Testis (tissue), 3 donors: ENCODE data around the gene NEU2. TPM values are rescaled to one million over a fixed set of nuclear protein-coding genes. Genes with fewer than 3 reads are reported as not detected.
A peak's percentile ranks its signal among the peaks of the same experiment; 100 is the strongest.

Experiments
- DNase-seq: peaks from one replicate; pipeline ENCODE4 v3.0.0-alpha.2; 2019
- H3K27ac ChIP-seq, 2 donors: fragments of 200-600 bp; sonication (generic); one replicate each; pipeline ENCODE4 v1.5.1; 2019
- H3K27me3 ChIP-seq: fragments of 200-600 bp; sonication (generic); one replicate; pipeline ENCODE4 v1.5.1; 2019
- H3K36me3 ChIP-seq: fragments of 200-600 bp; sonication (generic); one replicate; pipeline ENCODE4 v1.5.1; 2017; ENCODE audit warnings: low read depth; ENCODE audit errors: missing control alignments
- H3K4me1 ChIP-seq: fragments of 200-600 bp; sonication (generic); one replicate; pipeline ENCODE4 v1.5.1; 2019
- H3K4me3 ChIP-seq, 2 donors: fragments of 200-600 bp; sonication (generic); one replicate each; pipeline ENCODE4 v1.5.1; 2017 to 2019
- H3K9me3 ChIP-seq: fragments of 200-600 bp; sonication (generic); one replicate; pipeline ENCODE4 v1.5.1; 2017
- CTCF ChIP-seq, 3 experiments: fragments of 450-650 bp in 2 of 3; fragments of 200-600 bp in 1 of 3; sonication (generic) in 1 of 3; IDR thresholded peaks; one replicate each; pipeline ENCODE4 v1.5.1; 2016 to 2019; ENCODE audit warnings: antibody characterized with exemption in 3 of 3, mild to moderate bottlenecking in 2 of 3, moderate library complexity in 1 of 3
- POLR2A ChIP-seq: fragments of 450-650 bp; IDR thresholded peaks from one replicate; pipeline ENCODE4 v1.6.1; 2017; ENCODE audit warnings: antibody characterized with exemption, mild to moderate bottlenecking, moderate library complexity
- WGBS, 2 donors: methylation state at CpG; one replicate each; pipeline ENCODE4 v1.1.5; 2018; 5-methylcytosine and 5-hydroxymethylcytosine counted together
- intact Hi-C: fragments of 100-400 bp; cut with DNase I; formaldehyde crosslinking; loops from one replicate; pipeline ENCODE4 v1.15.1; 2023; ENCODE audit warnings: low total_unique reads
- polyA plus RNA-seq: library from polyadenylated mRNA; stranded (reverse); fragments of 350-450 nt; fragmentation: Illumina TruSeq; extraction: RNeasy Lipid Tissue Mini Kit (QIAGEN cat#74804); gene quantifications from one replicate; pipeline ENCODE4 v1.2.3, GENCODE V29; 2014; ENCODE audit warnings: low read depth, low replicate concordance; ENCODE audit not compliant: insufficient read depth
- total RNA-seq, 2 donors: library from RNA; depleted of rRNA; stranded (reverse); fragments of >200 nt; gene quantifications; one replicate each; pipeline ENCODE4 v1.2.3, GENCODE V29; 2016

NEU2 gene
- total and polyA plus RNA-seq, 3 donors from 2014 or later, result not detected

- WGBS, 2 donors, result 94 to 95% methylated on average over 9 of the region's 9 CpGs
- H3K9me3 ChIP-seq, result no peaks in the 10 kb centered on the region
- TF ChIP-seq CTCF (IDR thresholded peaks at IDR 0.05), result no peak
- no peak for TF ChIP-seq POLR2A
- H3K36me3 ChIP-seq, result no peaks in the 10 kb centered on the region
- intact Hi-C loops, result no loop called here
- peak; percentile 5 for DNase-seq
- peaks cover 10% of the 10 kb centered on the region for H3K4me1 ChIP-seq
- H3K4me3 ChIP-seq, result no peak overlapping the region
- no peak overlapping the region for H3K27ac ChIP-seq
- H3K27me3 ChIP-seq, result no peaks in the 10 kb centered on the region
Observed at GRCh38 chr2:233065954-233066470, 33.5 kb downstream of the NEU2 start.

GRCh38 chr2:233068762-233069418 is 36.4 kb downstream of the NEU2 start:
- Histone ChIP-seq H3K36me3 (no peaks in the 10 kb centered on the region), H3K27me3 (no peaks in the 10 kb centered on the region), H3K4me1 (no peaks in the 10 kb centered on the region), H3K9me3 (no peaks in the 10 kb centered on the region), H3K27ac (no peak overlapping the region), H3K4me3 (no peak overlapping the region)
- TF ChIP-seq CTCF (IDR thresholded peaks at IDR 0.05), result no peak
- no peak for TF ChIP-seq POLR2A
- WGBS, 2 donors, result 64 to 75% methylated on average over 9 of the region's 9 CpGs
- intact Hi-C loops, result no loop called here
- no peak for DNase-seq

- Histone ChIP-seq H3K27me3 (no peaks in the 10 kb centered on the region), H3K27ac (no peak overlapping the region), H3K4me1 (peaks cover 4% of the 10 kb centered on the region), H3K9me3 (no peaks in the 10 kb centered on the region), H3K4me3 (no peak overlapping the region), H3K36me3 (no peaks in the 10 kb centered on the region)
- intact Hi-C loops, result no loop called here
- TF ChIP-seq CTCF (IDR thresholded peaks at IDR 0.05) (no peak), POLR2A (no peak)
- 64 to 81% methylated on average over 4 of the region's 4 CpGs for WGBS, 2 donors
- no peak for DNase-seq
Observed at GRCh38 chr2:233072838-233073237, 40.4 kb downstream of the NEU2 start.

- Histone ChIP-seq H3K9me3 (no peaks in the 10 kb centered on the region), H3K27me3 (no peaks in the 10 kb centered on the region), H3K36me3 (no peaks in the 10 kb centered on the region), H3K4me1 (peaks cover 4% of the 10 kb centered on the region), H3K4me3 (no peak overlapping the region), H3K27ac (no peak overlapping the region)
- TF ChIP-seq CTCF (IDR thresholded peaks at IDR 0.05), result no peak
- TF ChIP-seq POLR2A, result no peak
- DNase-seq, result no peak
- intact Hi-C loops, result no loop called here
- WGBS, 2 donors, result 77 to 79% methylated on average over 7 of the region's 7 CpGs
Observed at GRCh38 chr2:233074106-233074505, 41.6 kb downstream of the NEU2 start.
